ENCODE results near the gene MRPS12.

DNA sequence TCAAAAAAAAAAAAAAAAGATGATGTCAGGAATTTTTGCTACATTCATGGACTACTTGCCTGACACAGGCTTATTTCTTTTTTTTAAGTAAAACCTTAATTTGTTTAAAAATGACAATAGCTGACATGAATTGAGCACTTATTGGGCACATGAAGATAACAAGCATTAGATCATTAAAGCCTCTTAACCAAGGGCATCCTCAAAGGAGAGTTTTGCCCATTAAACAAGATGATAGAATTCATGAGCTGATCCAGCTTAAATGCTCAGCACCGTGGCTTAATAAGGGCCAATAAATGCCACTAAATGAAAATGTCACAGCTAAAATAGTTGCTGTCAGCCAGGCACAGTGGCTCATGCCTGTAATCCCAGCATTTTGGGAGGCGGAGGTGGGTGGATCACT lies 25.5 kb downstream of the MRPS12 start:
- TF ChIP-seq, protein P1, sequence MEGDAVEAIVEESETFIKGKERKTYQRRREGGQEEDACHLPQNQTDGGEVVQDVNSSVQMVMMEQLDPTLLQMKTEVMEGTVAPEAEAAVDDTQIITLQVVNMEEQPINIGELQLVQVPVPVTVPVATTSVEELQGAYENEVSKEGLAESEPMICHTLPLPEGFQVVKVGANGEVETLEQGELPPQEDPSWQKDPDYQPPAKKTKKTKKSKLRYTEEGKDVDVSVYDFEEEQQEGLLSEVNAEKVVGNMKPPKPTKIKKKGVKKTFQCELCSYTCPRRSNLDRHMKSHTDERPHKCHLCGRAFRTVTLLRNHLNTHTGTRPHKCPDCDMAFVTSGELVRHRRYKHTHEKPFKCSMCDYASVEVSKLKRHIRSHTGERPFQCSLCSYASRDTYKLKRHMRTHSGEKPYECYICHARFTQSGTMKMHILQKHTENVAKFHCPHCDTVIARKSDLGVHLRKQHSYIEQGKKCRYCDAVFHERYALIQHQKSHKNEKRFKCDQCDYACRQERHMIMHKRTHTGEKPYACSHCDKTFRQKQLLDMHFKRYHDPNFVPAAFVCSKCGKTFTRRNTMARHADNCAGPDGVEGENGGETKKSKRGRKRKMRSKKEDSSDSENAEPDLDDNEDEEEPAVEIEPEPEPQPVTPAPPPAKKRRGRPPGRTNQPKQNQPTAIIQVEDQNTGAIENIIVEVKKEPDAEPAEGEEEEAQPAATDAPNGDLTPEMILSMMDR (IDR thresholded peaks at IDR 0.05), result no peak
- TF ChIP-seq POLR2A (IDR thresholded peaks at IDR 0.05; ENCODE audit: low read length) (no peak), RAD21 (conservative IDR thresholded peaks at IDR 0.05 in 1 of 2, IDR thresholded peaks at IDR 0.05 in 1 of 2) (no peak), HOXA7 (CRISPR knock-in tag; IDR thresholded peaks at IDR 0.05) (no peak), SMC3 (IDR thresholded peaks at IDR 0.05) (no peak), ZFP36 (IDR thresholded peaks at IDR 0.05; ENCODE audit: borderline replicate concordance, partially characterized antibody) (no peak), NR3C1 (IDR thresholded peaks at IDR 0.05) (no peak)
